Measurements from ENCODE around the gene LHX4. TPM values are rescaled to one million over a fixed set of nuclear protein-coding genes. Genes with fewer than 3 reads are reported as not detected.

Gene LHX4
- total RNA-seq (not detected), polyA plus RNA-seq (under 1 TPM; 0.05 to 0.25 TPM)
- long read RNA-seq, donor 1, partial matches to known transcripts = 0 of 3 reads
- long read RNA-seq, donor 1, other reads (novel, unspliced or antisense) = 3 of 3 reads
- long read RNA-seq, donor 2, partial matches to known transcripts = 0 of 12 reads
- long read RNA-seq, donor 2, other reads (novel, unspliced or antisense) = 12 of 12 reads

DNA sequence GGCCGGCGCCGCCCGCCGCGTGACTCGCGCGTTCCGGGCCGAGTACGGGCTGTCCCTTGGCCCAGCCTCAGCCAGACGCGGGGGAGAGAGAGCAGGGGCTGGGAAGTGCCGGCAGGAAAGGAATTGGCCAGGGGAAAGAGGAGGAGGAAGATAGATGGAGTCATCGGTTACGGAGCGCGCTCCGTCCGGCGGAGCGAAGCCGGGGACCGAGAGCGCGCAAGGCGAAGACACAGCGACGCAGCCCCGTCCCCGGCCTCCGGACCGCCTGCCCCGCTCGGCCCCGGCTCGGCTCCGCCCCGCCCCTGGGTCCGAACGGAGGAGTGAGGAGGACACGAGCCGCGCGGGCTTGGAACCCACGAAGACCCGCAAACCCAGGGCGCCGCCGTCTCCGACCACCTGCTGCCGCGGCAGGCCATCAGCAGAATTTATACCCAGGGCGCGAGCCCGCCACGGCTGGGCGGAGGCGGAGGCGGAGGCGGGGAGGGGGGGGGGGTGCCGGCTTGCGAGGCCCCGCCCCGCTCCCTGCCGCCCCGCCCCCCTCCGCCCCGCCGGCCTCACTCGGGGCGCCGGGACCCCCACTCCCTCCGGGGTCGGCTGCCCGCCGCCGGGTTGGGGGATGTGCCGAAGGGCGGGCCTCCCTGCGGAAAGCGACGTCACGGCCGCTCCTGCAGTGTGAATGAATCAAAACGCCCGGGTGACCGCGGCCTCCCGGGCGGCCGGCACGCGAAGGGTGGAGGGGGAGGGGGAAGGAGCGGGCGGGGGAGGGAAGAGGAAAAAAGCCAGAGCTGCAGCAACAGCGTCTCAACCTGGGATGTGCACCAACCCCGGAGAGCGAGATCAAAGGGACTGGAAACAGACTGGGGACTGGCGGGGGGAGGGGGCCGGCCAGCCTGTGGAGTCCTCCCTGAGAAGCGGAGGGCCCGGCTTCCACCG is at the start of gene LHX4:
Gene LHX4 (plus strand): TSS at position 782 of the 933 bp plus-strand sequence. CDS start 266 bp downstream, outside the sequence.
- Histone ChIP-seq H3K9me3 (ENCODE audit: control insufficient read depth, low read length) (no peaks in the 10 kb centered on the region), H3K36me3 (ENCODE audit: control insufficient read depth in 1 of 2, insufficient read depth in 2 of 2, low read length in 1 of 2) (no peaks in the 10 kb centered on the region), H3K27ac (ENCODE audit: low read depth in 1 of 2, low read length in 2 of 2) (no peak within 1 kb of the TSS), H3K27me3 (ENCODE audit: control insufficient read depth in 1 of 2, insufficient read depth in 2 of 2, low read length in 1 of 2) (no peaks in the 10 kb centered on the region), H3K4me1 (ENCODE audit: control insufficient read depth in 1 of 2, insufficient read depth in 2 of 2, low read length in 2 of 2) (no peaks in the 10 kb centered on the region), H3K4me3 (ENCODE audit: low read length in 2 of 2) (peak within 1 kb of the TSS; percentile 70 to 74)
- ATAC-seq (ENCODE audit: low FRiP score) = peak; percentile 44
- intact Hi-C loops (cut with DNase I) = no loop called here
- WGBS, 2 donors = 1% methylated on average over 53 to 105 of the region's 105 CpGs
- DNase-seq = peak in 1 of 2 donors; percentile 79

DNA sequence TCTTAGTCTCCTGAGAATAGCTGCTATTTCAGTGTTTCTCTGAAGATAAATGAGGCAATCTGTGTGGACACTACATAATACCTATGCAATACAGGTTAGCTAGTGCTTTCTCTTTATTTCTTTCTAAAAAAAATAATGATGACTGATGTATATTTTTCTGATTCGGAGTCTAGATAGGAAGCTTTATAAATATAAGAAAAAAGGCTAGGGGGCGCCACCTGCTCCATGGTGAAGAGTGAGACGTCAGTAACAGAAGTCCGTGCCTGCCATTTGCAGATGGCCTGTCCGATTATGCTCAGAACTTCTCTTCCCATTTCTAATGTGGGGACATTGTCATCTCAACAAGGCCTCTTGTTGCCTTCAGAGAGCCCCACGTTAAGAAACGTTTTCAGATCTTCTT is 49.0 kb upstream of the LHX4 start:
- H3K27ac ChIP-seq (ENCODE audit: low read depth in 1 of 2, low read length in 2 of 2) = no peak overlapping the region
- H3K27me3 ChIP-seq (ENCODE audit: control insufficient read depth in 1 of 2, insufficient read depth in 2 of 2, low read length in 1 of 2) = no peaks in the 10 kb centered on the region
- DNase-seq (peak; percentile 40 to 48), ATAC-seq (ENCODE audit: low FRiP score) (no peak)
- peaks cover 0 to 4% of the 10 kb centered on the region in 2 donors for H3K36me3 ChIP-seq (ENCODE audit: control insufficient read depth in 1 of 2, insufficient read depth in 2 of 2, low read length in 1 of 2)
- no peak overlapping the region for H3K4me3 ChIP-seq (ENCODE audit: low read length in 2 of 2)
- H3K9me3 ChIP-seq (ENCODE audit: control insufficient read depth, low read length) = no peaks in the 10 kb centered on the region
- intact Hi-C loops (cut with DNase I) = loop anchor here in 1 of 2 donors (10.0 kb wide), 1 partner anchor 304 kb away; no protein-coding TSS in a partner anchor
- WGBS, 2 donors = 67 to 69% methylated on average over 7 of the region's 7 CpGs
- H3K4me1 ChIP-seq (ENCODE audit: control insufficient read depth in 1 of 2, insufficient read depth in 2 of 2, low read length in 2 of 2) = no peaks in the 10 kb centered on the region

- no peak overlapping the region for H3K4me3 ChIP-seq (ENCODE audit: low read length in 2 of 2)
- H3K4me1 ChIP-seq (ENCODE audit: control insufficient read depth in 1 of 2, insufficient read depth in 2 of 2, low read length in 2 of 2) = no peaks in the 10 kb centered on the region
- WGBS, 2 donors = 89 to 92% methylated on average over 23 of the region's 23 CpGs
- ATAC-seq (ENCODE audit: low FRiP score) (no peak), DNase-seq (peak; percentile 34 to 60)
- peaks cover 0 to 4% of the 10 kb centered on the region in 2 donors for H3K36me3 ChIP-seq (ENCODE audit: control insufficient read depth in 1 of 2, insufficient read depth in 2 of 2, low read length in 1 of 2)
- no peaks in the 10 kb centered on the region for H3K9me3 ChIP-seq (ENCODE audit: control insufficient read depth, low read length)
- intact Hi-C loops (cut with DNase I) = loop anchor here in 1 of 2 donors (10.0 kb wide), 1 partner anchor 303 kb away; no protein-coding TSS in a partner anchor
- no peak overlapping the region for H3K27ac ChIP-seq (ENCODE audit: low read depth in 1 of 2, low read length in 2 of 2)
- no peaks in the 10 kb centered on the region for H3K27me3 ChIP-seq (ENCODE audit: control insufficient read depth in 1 of 2, insufficient read depth in 2 of 2, low read length in 1 of 2)
Measured at GRCh38 chr1:180181996-180182642, 47.9 kb upstream of the LHX4 start.

GRCh38 chr1:180182643-180183311 is 47.3 kb upstream of the LHX4 start:
- intact Hi-C loops (cut with DNase I) = loop anchor here in 1 of 2 donors (10.0 kb wide), 1 partner anchor 302 kb away; no protein-coding TSS in a partner anchor
- peak; percentile 27 to 72 for DNase-seq
- WGBS, 2 donors = 84 to 86% methylated on average over 21 to 22 of the region's 22 CpGs
- Histone ChIP-seq H3K27ac (ENCODE audit: low read depth in 1 of 2, low read length in 2 of 2) (no peak overlapping the region), H3K27me3 (ENCODE audit: control insufficient read depth in 1 of 2, insufficient read depth in 2 of 2, low read length in 1 of 2) (no peaks in the 10 kb centered on the region), H3K36me3 (ENCODE audit: control insufficient read depth in 1 of 2, insufficient read depth in 2 of 2, low read length in 1 of 2) (peaks cover 0 to 4% of the 10 kb centered on the region in 2 donors), H3K9me3 (ENCODE audit: control insufficient read depth, low read length) (no peaks in the 10 kb centered on the region), H3K4me1 (ENCODE audit: control insufficient read depth in 1 of 2, insufficient read depth in 2 of 2, low read length in 2 of 2) (no peaks in the 10 kb centered on the region), H3K4me3 (ENCODE audit: low read length in 2 of 2) (no peak overlapping the region)
- ATAC-seq (ENCODE audit: low FRiP score) = no peak

DNA sequence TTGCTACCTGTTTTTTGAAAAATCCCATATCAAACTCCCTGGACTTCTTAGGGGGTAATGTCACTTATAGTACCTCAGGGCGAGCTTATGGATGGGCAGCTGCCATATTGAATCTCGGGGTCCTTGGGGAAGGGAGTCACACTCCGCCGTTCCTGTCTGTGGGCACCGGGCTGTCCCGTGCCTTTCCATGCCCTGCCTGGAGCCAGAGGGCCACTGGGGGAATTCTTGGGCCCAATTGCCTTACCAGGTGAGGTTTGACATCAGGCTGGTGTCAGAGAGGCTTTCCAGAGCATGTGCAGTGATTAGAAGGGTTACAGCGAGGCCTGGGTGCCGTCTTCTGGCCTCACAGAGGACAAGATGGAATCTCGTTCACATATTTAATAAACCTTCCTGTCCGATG is 46.6 kb upstream of the LHX4 start:
- no peaks in the 10 kb centered on the region for H3K4me1 ChIP-seq (ENCODE audit: control insufficient read depth in 1 of 2, insufficient read depth in 2 of 2, low read length in 2 of 2)
- no peak for ATAC-seq (ENCODE audit: low FRiP score)
- no peak overlapping the region for H3K4me3 ChIP-seq (ENCODE audit: low read length in 2 of 2)
- WGBS, 2 donors = 95% methylated on average over 10 of the region's 10 CpGs
- intact Hi-C loops (cut with DNase I) = loop anchor here in 1 of 2 donors (10.0 kb wide), 1 partner anchor 301 kb away; no protein-coding TSS in a partner anchor
- H3K36me3 ChIP-seq (ENCODE audit: control insufficient read depth in 1 of 2, insufficient read depth in 2 of 2, low read length in 1 of 2) = peaks cover 0 to 4% of the 10 kb centered on the region in 2 donors
- H3K9me3 ChIP-seq (ENCODE audit: control insufficient read depth, low read length) = no peaks in the 10 kb centered on the region
- peak in 1 of 2 donors; percentile 2 for DNase-seq
- no peak overlapping the region for H3K27ac ChIP-seq (ENCODE audit: low read depth in 1 of 2, low read length in 2 of 2)
- no peaks in the 10 kb centered on the region for H3K27me3 ChIP-seq (ENCODE audit: control insufficient read depth in 1 of 2, insufficient read depth in 2 of 2, low read length in 1 of 2)

DNA sequence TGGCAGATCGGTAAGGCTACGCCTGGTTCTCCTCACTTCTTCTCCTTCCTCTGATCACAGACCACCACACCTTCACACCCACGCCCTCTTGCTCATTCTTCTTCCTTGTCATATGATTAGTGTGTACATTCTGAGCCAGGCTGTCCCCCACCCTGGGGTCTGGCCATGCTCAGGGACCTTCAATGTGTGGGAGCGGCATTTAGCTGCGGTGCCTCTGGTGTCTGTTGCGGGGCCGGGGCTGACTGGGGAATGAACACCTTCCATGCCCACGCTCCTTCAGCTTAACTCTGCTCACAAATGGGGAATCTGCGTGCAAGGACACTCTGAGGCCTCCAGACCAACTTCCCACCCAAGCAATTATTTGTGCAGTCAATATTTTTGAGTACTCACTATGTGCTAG is 46.0 kb upstream of the LHX4 start:
- WGBS, 2 donors = 95 to 97% methylated on average over 9 of the region's 9 CpGs
- no peak overlapping the region for H3K4me3 ChIP-seq (ENCODE audit: low read length in 2 of 2)
- intact Hi-C loops (cut with DNase I) = loop anchor here in 1 of 2 donors (10.0 kb wide), 1 partner anchor 301 kb away; no protein-coding TSS in a partner anchor
- no peak overlapping the region for H3K27ac ChIP-seq (ENCODE audit: low read depth in 1 of 2, low read length in 2 of 2)
- peaks cover 0 to 4% of the 10 kb centered on the region in 2 donors for H3K36me3 ChIP-seq (ENCODE audit: control insufficient read depth in 1 of 2, insufficient read depth in 2 of 2, low read length in 1 of 2)
- ATAC-seq (ENCODE audit: low FRiP score) (no peak), DNase-seq (peak; percentile 31 to 58)
- H3K9me3 ChIP-seq (ENCODE audit: control insufficient read depth, low read length) = no peaks in the 10 kb centered on the region
- no peaks in the 10 kb centered on the region for H3K4me1 ChIP-seq (ENCODE audit: control insufficient read depth in 1 of 2, insufficient read depth in 2 of 2, low read length in 2 of 2)
- no peaks in the 10 kb centered on the region for H3K27me3 ChIP-seq (ENCODE audit: control insufficient read depth in 1 of 2, insufficient read depth in 2 of 2, low read length in 1 of 2)

DNA sequence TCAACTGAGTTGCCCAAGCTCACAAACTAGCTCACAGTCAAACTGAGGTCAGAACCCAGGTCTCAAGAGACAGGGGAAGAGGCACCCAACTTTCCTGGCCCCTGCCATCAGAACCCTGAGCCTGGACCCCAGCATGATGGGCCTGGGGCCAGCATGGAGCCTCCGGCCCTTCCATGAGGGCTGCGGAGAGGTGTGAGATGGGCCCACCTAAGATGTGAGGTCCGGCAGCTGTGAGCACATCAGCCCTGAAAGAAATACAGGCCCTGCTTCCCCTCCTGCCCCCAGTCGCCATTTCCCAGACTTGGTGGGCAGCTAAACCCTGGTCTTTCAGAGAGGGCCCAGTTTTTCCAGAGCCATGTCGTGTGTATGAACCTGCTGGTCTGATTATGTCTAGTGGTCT is 44.8 kb upstream of the LHX4 start:
- intact Hi-C loops (cut with DNase I) = loop anchor here (5.0 to 10.0 kb wide), 2 partner anchors 297 to 300 kb away; no protein-coding TSS in a partner anchor
- ATAC-seq (ENCODE audit: low FRiP score) = no peak
- H3K27ac ChIP-seq (ENCODE audit: low read depth in 1 of 2, low read length in 2 of 2) = no peak overlapping the region
- peaks cover 0 to 4% of the 10 kb centered on the region in 2 donors for H3K36me3 ChIP-seq (ENCODE audit: control insufficient read depth in 1 of 2, insufficient read depth in 2 of 2, low read length in 1 of 2)
- no peak overlapping the region for H3K4me3 ChIP-seq (ENCODE audit: low read length in 2 of 2)
- H3K4me1 ChIP-seq (ENCODE audit: control insufficient read depth in 1 of 2, insufficient read depth in 2 of 2, low read length in 2 of 2) = no peaks in the 10 kb centered on the region
- peak in 1 of 2 donors; percentile 44 for DNase-seq
- no peaks in the 10 kb centered on the region for H3K27me3 ChIP-seq (ENCODE audit: control insufficient read depth in 1 of 2, insufficient read depth in 2 of 2, low read length in 1 of 2)
- 79 to 82% methylated on average over 5 of the region's 5 CpGs for WGBS, 2 donors
- no peaks in the 10 kb centered on the region for H3K9me3 ChIP-seq (ENCODE audit: control insufficient read depth, low read length)

All from aorta (tissue), 5 donors.